Mammary epithelial cell (primary cell): ENCODE measurements around the gene SIGLEC14.

Experiments
- CTCF ChIP-seq, 2 donors: IDR thresholded peaks in 1 of 2; conservative IDR thresholded peaks in 1 of 2; 2 replicates each; pipeline ENCODE4 v1.5.1; 2011 to 2012; ENCODE audit warnings: inconsistent platforms in 2 of 2, low read length in 2 of 2, mild to moderate bottlenecking in 2 of 2, control low read depth in 1 of 2, low read depth in 1 of 2; ENCODE audit not compliant: insufficient read depth in 1 of 2; ENCODE audit errors: extremely low read depth in 1 of 2
- EZH2 ChIP-seq: IDR thresholded peaks from 2 replicates; pipeline ENCODE4 v1.6.1; 2012; ENCODE audit warnings: low read length, inconsistent platforms, borderline replicate concordance

DNA sequence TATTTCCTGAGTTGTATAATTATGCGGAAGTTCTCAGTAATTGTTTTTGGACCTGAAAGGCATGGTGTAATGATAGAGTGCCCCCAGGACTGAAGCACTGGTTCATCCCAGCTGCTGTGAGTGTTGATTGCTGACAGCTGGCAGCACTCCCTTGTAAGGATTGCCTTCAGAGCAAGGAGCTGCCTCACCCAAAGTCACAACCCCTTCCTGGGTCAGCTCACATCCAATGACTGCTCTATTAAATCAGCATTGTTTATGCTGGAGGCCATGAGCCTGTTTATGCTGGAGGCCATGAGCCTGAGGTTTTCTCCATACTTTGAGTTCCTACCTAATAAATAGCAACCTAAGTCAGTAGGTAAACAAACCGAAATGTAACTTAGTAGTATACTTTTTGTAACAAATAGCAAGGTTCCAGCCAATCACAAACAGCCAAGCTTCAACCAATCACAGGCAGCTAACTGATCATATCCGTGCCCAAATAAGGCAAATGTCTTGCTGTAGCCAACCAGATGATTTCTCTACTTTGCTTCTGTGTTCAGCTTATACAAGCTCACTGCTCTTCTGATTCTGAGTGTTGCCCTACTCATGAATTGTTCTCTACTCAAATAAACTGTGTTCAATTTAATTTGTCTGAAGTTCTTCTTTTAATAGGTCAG lies 34.8 kb upstream of the SIGLEC14 start:
- TF ChIP-seq EZH2 = no peak
- no peak for TF ChIP-seq CTCF (conservative IDR thresholded peaks at IDR 0.05 in 1 of 2, IDR thresholded peaks at IDR 0.05 in 1 of 2; ENCODE audit: extremely low read depth in 1 of 2, insufficient read depth in 1 of 2, low read depth in 1 of 2, low read length in 2 of 2)
